OCI-LY3 (cell line): ENCODE results near the gene TSHR.

Experiments
- CTCF ChIP-seq: fragments of 200-600, 300-600 bp; sonication (generic); IDR thresholded peaks from 2 replicates; pipeline ENCODE4 v1.5.1; 2014; ENCODE audit warnings: antibody characterized with exemption, low read length, low read depth
- EZH2phosphoT487 ChIP-seq: fragments of 200-600 bp; shearing (Covaris generic); IDR thresholded peaks from 2 replicates; pipeline ENCODE4 v1.6.1; 2018; ENCODE audit warnings: antibody characterized with exemption, mixed run types, low read depth

- TF ChIP-seq CTCF: no peak
- no peak for TF ChIP-seq EZH2phosphoT487
Measured at GRCh38 chr14:81096656-81097055, 141.2 kb downstream of the TSHR start.
